OCI-LY1 (cell line): Measurements from ENCODE around the gene UTF1.

Experiments used
- EZH2 ChIP-seq: fragments of 200-600 bp; sonication (generic), shearing (Covaris generic); IDR thresholded peaks from 2 replicates; pipeline ENCODE4 v1.8.0; 2017; ENCODE audit warnings: borderline replicate concordance, mixed run types, mild to moderate bottlenecking, antibody characterized with exemption, low read length, moderate library complexity, mixed read lengths
- TF ChIP-seq, protein P1 (sequence below): fragments of 200-600 bp; sonication (generic), shearing (Covaris generic); IDR thresholded peaks from 2 replicates; pipeline ENCODE4 v1.5.1; 2017; ENCODE audit warnings: mild to moderate bottlenecking, antibody characterized with exemption, low read length, moderate library complexity, mixed read lengths

DNA sequence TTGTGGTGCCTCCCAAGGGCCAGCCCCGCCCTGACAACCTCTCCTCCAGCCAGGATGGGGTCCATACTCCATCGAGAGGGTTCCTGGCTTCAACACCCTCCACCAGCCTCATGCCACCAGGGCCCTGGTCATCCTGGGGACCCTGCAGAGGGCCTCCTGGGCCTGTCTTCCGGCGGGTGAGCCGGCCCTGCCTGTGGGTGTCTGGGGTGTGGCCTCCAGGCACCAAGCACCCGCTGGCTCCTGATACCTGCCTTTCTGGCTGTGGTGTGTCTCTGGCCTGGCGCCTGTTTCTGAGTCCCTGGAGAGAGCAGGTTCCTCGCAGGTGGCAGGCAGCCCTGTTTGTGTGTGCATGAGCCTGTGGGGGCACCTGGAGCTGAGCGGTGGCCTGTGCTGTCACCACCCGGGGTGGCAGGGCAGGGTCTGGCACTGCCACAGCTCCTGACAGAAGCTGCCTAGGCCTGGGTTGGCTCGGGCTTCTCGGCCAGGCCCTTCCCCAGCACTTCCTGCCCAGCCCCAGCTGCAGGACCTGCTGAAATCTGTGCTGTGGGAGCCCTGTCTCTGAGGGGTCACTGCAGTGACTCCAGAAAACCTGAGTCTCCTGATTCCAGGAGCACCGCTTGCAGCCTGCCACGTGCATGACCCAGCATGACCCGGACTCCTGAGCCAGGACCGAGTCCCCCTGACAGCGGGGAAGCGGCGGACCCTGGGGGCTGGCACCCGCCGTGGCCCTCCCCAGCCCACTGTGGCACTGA, 28.2 kb downstream of the UTF1 start:
- TF ChIP-seq EZH2: no peak
- TF ChIP-seq, protein P1, sequence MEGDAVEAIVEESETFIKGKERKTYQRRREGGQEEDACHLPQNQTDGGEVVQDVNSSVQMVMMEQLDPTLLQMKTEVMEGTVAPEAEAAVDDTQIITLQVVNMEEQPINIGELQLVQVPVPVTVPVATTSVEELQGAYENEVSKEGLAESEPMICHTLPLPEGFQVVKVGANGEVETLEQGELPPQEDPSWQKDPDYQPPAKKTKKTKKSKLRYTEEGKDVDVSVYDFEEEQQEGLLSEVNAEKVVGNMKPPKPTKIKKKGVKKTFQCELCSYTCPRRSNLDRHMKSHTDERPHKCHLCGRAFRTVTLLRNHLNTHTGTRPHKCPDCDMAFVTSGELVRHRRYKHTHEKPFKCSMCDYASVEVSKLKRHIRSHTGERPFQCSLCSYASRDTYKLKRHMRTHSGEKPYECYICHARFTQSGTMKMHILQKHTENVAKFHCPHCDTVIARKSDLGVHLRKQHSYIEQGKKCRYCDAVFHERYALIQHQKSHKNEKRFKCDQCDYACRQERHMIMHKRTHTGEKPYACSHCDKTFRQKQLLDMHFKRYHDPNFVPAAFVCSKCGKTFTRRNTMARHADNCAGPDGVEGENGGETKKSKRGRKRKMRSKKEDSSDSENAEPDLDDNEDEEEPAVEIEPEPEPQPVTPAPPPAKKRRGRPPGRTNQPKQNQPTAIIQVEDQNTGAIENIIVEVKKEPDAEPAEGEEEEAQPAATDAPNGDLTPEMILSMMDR: no peak
